Activated CD4-positive, alpha-beta T cell treated with anti-CD3 and anti-CD28 coated beads, Interleukin-2, amount 10 ng/mL, durations not matched to agents 24 days and 14 days (primary cell): ENCODE data around the gene UBASH3B. TPM values are rescaled to one million over a fixed set of nuclear protein-coding genes. Genes with fewer than 3 reads are reported as not detected.
A peak's percentile ranks its signal among the peaks of the same experiment; 100 is the strongest.

Experiments
- DNase-seq: peaks from one replicate; pipeline ENCODE4 v3.0.0; 2022
- H3K27ac Mint-ChIP-seq: one replicate; pipeline ENCODE4 v1.8.0; 2022; ENCODE audit warnings: mild to moderate bottlenecking, mixed read lengths
- H3K27me3 Mint-ChIP-seq: one replicate; pipeline ENCODE4 v1.8.0; 2022; ENCODE audit warnings: mixed read lengths
- H3K36me3 Mint-ChIP-seq: one replicate; pipeline ENCODE4 v1.8.0; 2022; ENCODE audit warnings: low read depth, mild to moderate bottlenecking, mixed read lengths
- H3K4me1 Mint-ChIP-seq: one replicate; pipeline ENCODE4 v1.8.0; 2021; ENCODE audit warnings: mixed read lengths
- H3K4me3 Mint-ChIP-seq: one replicate; pipeline ENCODE4 v1.8.0; 2022; ENCODE audit warnings: mild to moderate bottlenecking, moderate library complexity, mixed read lengths
- H3K9me3 Mint-ChIP-seq: one replicate; pipeline ENCODE4 v1.8.0; 2021; ENCODE audit warnings: mixed read lengths
- intact Hi-C: fragments of 100-400 bp; cut with micrococcal nuclease; formaldehyde crosslinking; loops from one replicate; pipeline ENCODE4 v1.15.1; 2023
- total RNA-seq: library from RNA; stranded (reverse); gene quantifications from 2 replicates; pipeline ENCODE4 v1.2.3, GENCODE V29; 2022

UBASH3B gene
- total RNA-seq, 1 donor from 2014 or later, result 14.8 TPM

GRCh38 chr11:122778148-122778547, 122.6 kb downstream of the UBASH3B start:
- H3K27ac Mint-ChIP-seq, result peak overlapping the region; percentile 49
- no peak overlapping the region for H3K4me3 Mint-ChIP-seq
- H3K36me3 Mint-ChIP-seq, result no peaks in the 10 kb centered on the region
- no peaks in the 10 kb centered on the region for H3K9me3 Mint-ChIP-seq
- no peak for DNase-seq
- H3K27me3 Mint-ChIP-seq, result peaks cover 18% of the 10 kb centered on the region
- intact Hi-C loops, result loop anchor here (1.0 to 2.0 kb wide), 2 partner anchors 31 to 78 kb away; no protein-coding TSS in a partner anchor
- H3K4me1 Mint-ChIP-seq, result peaks cover 28% of the 10 kb centered on the region

- H3K4me1 Mint-ChIP-seq, result peaks cover 28% of the 10 kb centered on the region
- H3K9me3 Mint-ChIP-seq, result no peaks in the 10 kb centered on the region
- no peak overlapping the region for H3K4me3 Mint-ChIP-seq
- intact Hi-C loops, result loop anchor here (2.0 kb wide), 1 partner anchor 32 kb away; no protein-coding TSS in a partner anchor
- H3K27ac Mint-ChIP-seq, result no peak overlapping the region
- peaks cover 11% of the 10 kb centered on the region for H3K27me3 Mint-ChIP-seq
- peaks cover 3% of the 10 kb centered on the region for H3K36me3 Mint-ChIP-seq
- DNase-seq, result no peak
Observed at GRCh38 chr11:122779047-122779629, 123.6 kb downstream of the UBASH3B start.

- Mint-ChIP-seq H3K9me3 (no peaks in the 10 kb centered on the region), H3K27me3 (peaks cover 4% of the 10 kb centered on the region), H3K4me3 (no peak overlapping the region), H3K4me1 (peaks cover 27% of the 10 kb centered on the region), H3K27ac (no peak overlapping the region), H3K36me3 (peaks cover 3% of the 10 kb centered on the region)
- intact Hi-C loops, result loop anchor here (2.0 kb wide), 1 partner anchor 26 kb away; no protein-coding TSS in a partner anchor
- no peak for DNase-seq
Observed at GRCh38 chr11:122780296-122780949, 124.9 kb downstream of the UBASH3B start.

GRCh38 chr11:122781378-122782195, 126.1 kb downstream of the UBASH3B start:
- intact Hi-C loops, result loop anchor here (1.0 to 2.0 kb wide), 4 partner anchors 27 to 201 kb away; no protein-coding TSS in a partner anchor
- Mint-ChIP-seq H3K27ac (no peak overlapping the region), H3K27me3 (no peaks in the 10 kb centered on the region), H3K4me1 (peaks cover 16% of the 10 kb centered on the region), H3K9me3 (no peaks in the 10 kb centered on the region), H3K4me3 (no peak overlapping the region), H3K36me3 (peaks cover 3% of the 10 kb centered on the region)
- peak; percentile 91 for DNase-seq

GRCh38 chr11:122782222-122782621, 126.7 kb downstream of the UBASH3B start:
- H3K27me3 Mint-ChIP-seq, result no peaks in the 10 kb centered on the region
- H3K9me3 Mint-ChIP-seq, result no peaks in the 10 kb centered on the region
- peaks cover 13% of the 10 kb centered on the region for H3K4me1 Mint-ChIP-seq
- H3K27ac Mint-ChIP-seq, result no peak overlapping the region
- no peak overlapping the region for H3K4me3 Mint-ChIP-seq
- intact Hi-C loops, result no loop called here
- H3K36me3 Mint-ChIP-seq, result peaks cover 3% of the 10 kb centered on the region
- no peak for DNase-seq

GRCh38 chr11:122784325-122784955, 128.9 kb downstream of the UBASH3B start:
- Mint-ChIP-seq H3K27me3 (no peaks in the 10 kb centered on the region), H3K27ac (no peak overlapping the region), H3K4me1 (no peaks in the 10 kb centered on the region), H3K36me3 (peaks cover 3% of the 10 kb centered on the region), H3K4me3 (no peak overlapping the region), H3K9me3 (no peaks in the 10 kb centered on the region)
- no peak for DNase-seq
- intact Hi-C loops, result no loop called here

- DNase-seq, result no peak
- Mint-ChIP-seq H3K27ac (no peak overlapping the region), H3K27me3 (no peaks in the 10 kb centered on the region), H3K4me1 (no peaks in the 10 kb centered on the region), H3K4me3 (no peak overlapping the region), H3K36me3 (peaks cover 3% of the 10 kb centered on the region), H3K9me3 (no peaks in the 10 kb centered on the region)
- intact Hi-C loops, result no loop called here
Observed at GRCh38 chr11:122785031-122785541, 129.6 kb downstream of the UBASH3B start.

GRCh38 chr11:122786896-122787295, 131.4 kb downstream of the UBASH3B start:
- H3K36me3 Mint-ChIP-seq, result peaks cover 3% of the 10 kb centered on the region
- no peak for DNase-seq
- H3K27ac Mint-ChIP-seq, result no peak overlapping the region
- H3K27me3 Mint-ChIP-seq, result no peaks in the 10 kb centered on the region
- no peak overlapping the region for H3K4me3 Mint-ChIP-seq
- H3K9me3 Mint-ChIP-seq, result no peaks in the 10 kb centered on the region
- intact Hi-C loops, result no loop called here
- H3K4me1 Mint-ChIP-seq, result no peaks in the 10 kb centered on the region

- H3K9me3 Mint-ChIP-seq, result no peaks in the 10 kb centered on the region
- H3K27me3 Mint-ChIP-seq, result no peaks in the 10 kb centered on the region
- H3K4me3 Mint-ChIP-seq, result no peak overlapping the region
- intact Hi-C loops, result no loop called here
- no peaks in the 10 kb centered on the region for H3K4me1 Mint-ChIP-seq
- H3K36me3 Mint-ChIP-seq, result no peaks in the 10 kb centered on the region
- H3K27ac Mint-ChIP-seq, result no peak overlapping the region
- no peak for DNase-seq
Observed at GRCh38 chr11:122788781-122789535, 133.4 kb downstream of the UBASH3B start.

- Mint-ChIP-seq H3K27me3 (no peaks in the 10 kb centered on the region), H3K9me3 (no peaks in the 10 kb centered on the region), H3K4me1 (no peaks in the 10 kb centered on the region), H3K27ac (no peak overlapping the region), H3K36me3 (no peaks in the 10 kb centered on the region), H3K4me3 (no peak overlapping the region)
- no peak for DNase-seq
- intact Hi-C loops, result no loop called here
Observed at GRCh38 chr11:122789907-122790306, 134.4 kb downstream of the UBASH3B start.

- H3K4me3 Mint-ChIP-seq, result no peak overlapping the region
- no peaks in the 10 kb centered on the region for H3K4me1 Mint-ChIP-seq
- H3K27ac Mint-ChIP-seq, result no peak overlapping the region
- intact Hi-C loops, result no loop called here
- no peaks in the 10 kb centered on the region for H3K36me3 Mint-ChIP-seq
- no peak for DNase-seq
- H3K9me3 Mint-ChIP-seq, result no peaks in the 10 kb centered on the region
- H3K27me3 Mint-ChIP-seq, result no peaks in the 10 kb centered on the region
Observed at GRCh38 chr11:122791411-122791810, 135.9 kb downstream of the UBASH3B start.

GRCh38 chr11:122791836-122792235, 136.3 kb downstream of the UBASH3B start:
- Mint-ChIP-seq H3K36me3 (peaks cover 3% of the 10 kb centered on the region), H3K4me1 (no peaks in the 10 kb centered on the region), H3K4me3 (no peak overlapping the region), H3K27ac (no peak overlapping the region), H3K27me3 (no peaks in the 10 kb centered on the region), H3K9me3 (no peaks in the 10 kb centered on the region)
- DNase-seq, result no peak
- intact Hi-C loops, result no loop called here

- intact Hi-C loops, result no loop called here
- H3K27ac Mint-ChIP-seq, result no peak overlapping the region
- H3K9me3 Mint-ChIP-seq, result no peaks in the 10 kb centered on the region
- H3K4me3 Mint-ChIP-seq, result no peak overlapping the region
- no peak for DNase-seq
- no peaks in the 10 kb centered on the region for H3K4me1 Mint-ChIP-seq
- no peaks in the 10 kb centered on the region for H3K27me3 Mint-ChIP-seq
- peaks cover 4% of the 10 kb centered on the region for H3K36me3 Mint-ChIP-seq
Observed at GRCh38 chr11:122793515-122793914, 138.0 kb downstream of the UBASH3B start.
